Duodenal mucosa (tissue), 2 donors: ENCODE data around the gene GULP1.

ENCODE experiments used
- H3K27ac ChIP-seq: one replicate; pipeline ENCODE4 v1.7.0; 2013; ENCODE audit warnings: low read depth, low read length
- H3K27me3 ChIP-seq, 2 donors: one replicate each; pipeline ENCODE4 v1.7.0; 2013; ENCODE audit warnings: low read length in 2 of 2, control low read depth in 1 of 2; ENCODE audit not compliant: insufficient read depth in 2 of 2, control insufficient read depth in 1 of 2
- H3K36me3 ChIP-seq, 2 donors: one replicate each; pipeline ENCODE4 v1.7.0; 2013; ENCODE audit warnings: low read length in 2 of 2, control low read depth in 1 of 2; ENCODE audit not compliant: insufficient read depth in 2 of 2, control insufficient read depth in 1 of 2
- H3K4me1 ChIP-seq, 2 donors: one replicate each; pipeline ENCODE4 v1.7.0; 2013; ENCODE audit warnings: low read length in 2 of 2, control low read depth in 1 of 2; ENCODE audit not compliant: insufficient read depth in 2 of 2, control insufficient read depth in 1 of 2
- H3K4me3 ChIP-seq, 2 donors: one replicate each; pipeline ENCODE4 v1.7.0; 2013; ENCODE audit warnings: low read length in 2 of 2, low read depth in 1 of 2
- H3K9ac ChIP-seq, 2 donors: one replicate each; pipeline ENCODE4 v1.7.0; 2013; ENCODE audit warnings: low read length in 2 of 2, low read depth in 1 of 2
- H3K9me3 ChIP-seq, 2 donors: one replicate each; pipeline ENCODE4 v1.7.0; 2013; ENCODE audit warnings: low read length in 2 of 2, control low read depth in 1 of 2; ENCODE audit not compliant: control insufficient read depth in 1 of 2

Gene GULP1

DNA sequence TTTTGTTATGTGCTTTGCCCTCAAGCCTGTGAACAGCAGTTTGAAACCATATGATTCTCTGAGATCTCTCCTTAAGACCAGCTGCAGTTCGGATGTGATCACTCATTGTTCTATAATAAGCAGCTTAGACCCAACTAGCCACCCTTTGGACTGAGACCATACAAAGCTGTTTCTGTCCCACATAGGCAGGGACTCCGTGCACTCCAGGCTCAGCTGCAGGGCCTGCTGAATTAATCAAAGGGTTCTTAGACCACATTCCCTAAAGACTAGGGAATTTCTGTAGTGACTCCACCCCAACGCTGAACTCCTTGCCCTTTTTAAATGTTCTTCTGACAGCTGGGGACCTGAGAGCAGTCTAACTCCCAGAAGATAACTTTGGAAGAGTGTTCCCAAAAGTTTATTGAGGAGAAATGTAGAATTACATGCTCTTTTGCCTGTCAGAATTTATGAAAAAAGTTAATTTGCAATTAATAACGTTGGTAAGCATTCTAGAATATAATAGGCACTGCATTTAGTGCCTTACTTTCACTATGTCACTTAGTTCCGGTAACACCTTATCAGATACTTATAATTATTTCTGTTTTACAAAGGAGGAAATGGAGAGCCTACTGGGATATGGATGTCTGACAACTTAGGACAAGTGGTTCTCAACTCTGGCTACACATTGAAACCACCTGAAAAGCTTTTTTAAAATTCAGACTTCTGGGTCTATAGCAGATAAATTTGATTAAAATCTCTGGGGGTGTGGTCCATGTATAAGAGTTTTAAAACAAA lies 42.3 kb downstream of the GULP1 start:
- Histone ChIP-seq H3K4me3 (peak overlapping the region; percentile 34 to 53), H3K4me1 (peaks cover 0 to 14% of the 10 kb centered on the region in 2 donors), H3K9me3 (no peaks in the 10 kb centered on the region), H3K27ac (no peak overlapping the region), H3K9ac (peak overlapping the region in 1 of 2 donors; percentile 30), H3K36me3 (no peaks in the 10 kb centered on the region), H3K27me3 (no peaks in the 10 kb centered on the region)

DNA sequence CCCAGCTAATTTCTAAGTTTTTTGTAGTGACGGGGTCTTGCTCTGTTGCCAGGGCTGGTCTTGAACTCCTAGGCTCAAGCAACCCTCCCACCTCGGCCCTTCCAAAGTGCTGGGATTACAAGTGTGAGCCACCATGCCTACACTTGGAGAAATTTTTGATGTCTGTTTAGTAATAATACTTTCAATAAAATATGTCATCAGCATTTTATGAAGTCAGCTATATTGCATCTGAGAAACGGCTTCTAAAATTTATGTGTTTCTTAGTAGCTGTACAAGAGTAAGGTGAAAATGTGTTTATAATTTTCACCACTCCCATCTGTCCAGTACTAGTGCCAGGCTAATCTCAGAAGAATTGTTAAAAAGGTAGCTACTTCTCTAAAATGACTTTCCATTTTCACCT lies 46.8 kb downstream of the GULP1 start:
- Histone ChIP-seq H3K27me3 (no peaks in the 10 kb centered on the region), H3K36me3 (no peaks in the 10 kb centered on the region), H3K27ac (no peak overlapping the region), H3K4me3 (no peak overlapping the region), H3K9ac (no peak overlapping the region), H3K9me3 (no peaks in the 10 kb centered on the region), H3K4me1 (peaks cover 0 to 12% of the 10 kb centered on the region in 2 donors)

DNA sequence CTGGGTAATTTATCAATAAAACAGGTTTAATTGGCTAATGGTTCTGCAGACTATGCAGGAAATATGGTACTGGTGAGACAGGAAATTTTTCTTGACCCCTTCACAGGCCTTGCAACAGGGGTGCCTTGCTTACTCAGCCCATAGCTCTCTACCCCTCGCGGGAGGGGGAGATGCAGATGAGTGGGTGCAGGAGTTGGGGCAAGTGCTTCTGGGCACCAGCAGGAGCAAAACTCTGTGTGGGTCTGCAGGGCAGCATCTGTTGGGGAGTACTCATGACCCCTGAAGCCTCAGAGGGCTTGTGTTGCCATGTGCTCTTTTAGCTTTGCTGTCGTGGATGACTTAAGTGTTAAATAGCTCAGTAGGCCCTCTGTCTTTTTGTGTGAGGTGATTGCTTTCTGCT lies 48.6 kb downstream of the GULP1 start:
- H3K36me3 ChIP-seq: no peaks in the 10 kb centered on the region
- no peak overlapping the region for H3K9ac ChIP-seq
- no peaks in the 10 kb centered on the region for H3K27me3 ChIP-seq
- H3K4me1 ChIP-seq: no peaks in the 10 kb centered on the region
- H3K9me3 ChIP-seq: no peaks in the 10 kb centered on the region
- H3K27ac ChIP-seq: no peak overlapping the region
- no peak overlapping the region for H3K4me3 ChIP-seq

DNA sequence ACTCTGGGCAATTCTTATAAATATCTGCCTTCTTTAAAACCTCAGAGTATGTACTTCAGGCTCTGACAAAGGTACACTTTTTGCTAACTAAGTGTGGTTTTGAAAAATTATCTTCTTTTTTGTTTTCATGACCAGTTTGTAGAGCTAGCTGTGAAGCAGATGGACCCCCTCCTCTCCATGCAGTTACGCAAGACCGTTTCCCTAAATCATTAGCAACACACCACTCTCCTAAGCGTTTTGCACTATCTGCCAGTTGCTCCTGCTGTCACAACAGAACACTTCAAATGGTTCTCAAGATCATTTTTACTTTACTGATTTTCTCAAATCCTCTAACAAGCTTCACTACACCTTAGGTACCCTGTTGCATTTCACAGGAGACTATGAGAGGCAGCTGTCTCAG lies 53.3 kb downstream of the GULP1 start:
- Histone ChIP-seq H3K4me3 (no peak overlapping the region), H3K27ac (no peak overlapping the region), H3K9ac (no peak overlapping the region), H3K9me3 (no peaks in the 10 kb centered on the region), H3K36me3 (no peaks in the 10 kb centered on the region), H3K27me3 (no peaks in the 10 kb centered on the region), H3K4me1 (peaks cover 0 to 3% of the 10 kb centered on the region in 2 donors)

DNA sequence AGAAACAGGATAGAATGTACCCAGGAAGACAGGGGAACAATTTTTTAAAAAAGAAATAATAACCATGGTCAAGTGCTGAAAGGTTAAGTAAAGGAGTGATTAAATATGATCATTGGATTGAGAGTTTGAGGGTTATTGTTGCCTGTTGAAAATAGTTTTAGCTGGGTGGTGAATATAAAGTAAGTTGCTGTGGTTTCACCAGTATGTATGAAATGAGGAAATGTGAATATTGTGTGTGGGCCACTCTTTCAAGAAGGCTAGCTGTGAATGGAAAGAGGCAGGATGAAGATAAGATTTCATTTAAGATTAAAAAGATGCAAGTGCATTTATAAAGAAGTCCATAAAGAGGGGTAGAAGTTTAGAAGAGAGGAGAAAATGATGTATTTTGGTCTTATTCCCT lies 53.8 kb downstream of the GULP1 start:
- H3K36me3 ChIP-seq: no peaks in the 10 kb centered on the region
- no peak overlapping the region for H3K27ac ChIP-seq
- peaks cover 0 to 3% of the 10 kb centered on the region in 2 donors for H3K4me1 ChIP-seq

DNA sequence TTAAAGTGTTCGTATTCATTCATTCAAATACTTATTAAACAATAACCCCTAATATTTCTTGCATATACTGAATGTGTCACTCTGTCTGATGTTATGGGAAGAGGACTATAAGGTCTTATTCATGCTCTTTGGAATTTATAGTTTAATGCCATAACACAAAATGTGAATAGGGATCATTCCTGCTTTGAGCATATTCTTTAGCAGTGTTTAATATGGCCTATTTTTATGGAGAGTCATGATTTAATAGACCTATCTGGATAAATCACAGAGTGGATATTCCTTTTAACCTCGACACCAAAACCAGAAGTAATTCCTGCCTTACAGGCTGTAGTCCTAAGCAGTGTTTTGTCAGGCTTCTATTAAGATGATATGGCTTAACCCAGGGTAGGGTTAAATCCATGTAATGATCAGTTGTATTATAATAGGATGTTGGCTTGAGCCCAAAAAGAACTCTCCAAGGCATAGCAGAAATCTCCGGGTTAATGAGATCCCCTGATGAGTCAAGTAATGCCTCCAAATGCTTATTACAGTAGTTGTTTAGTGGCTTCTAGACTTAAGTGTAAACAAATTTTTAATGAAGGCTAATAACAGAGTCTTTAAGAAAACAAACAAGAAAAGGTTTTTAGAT lies 54.3 kb downstream of the GULP1 start:
- Histone ChIP-seq H3K9me3 (no peaks in the 10 kb centered on the region), H3K4me3 (no peak overlapping the region), H3K36me3 (no peaks in the 10 kb centered on the region), H3K4me1 (peaks cover 0 to 3% of the 10 kb centered on the region in 2 donors), H3K9ac (no peak overlapping the region), H3K27me3 (no peaks in the 10 kb centered on the region), H3K27ac (no peak overlapping the region)

More for the DNA sequence above, 53.8 kb downstream of the GULP1 start:
- Histone ChIP-seq H3K9ac (no peak overlapping the region), H3K9me3 (no peaks in the 10 kb centered on the region), H3K27me3 (no peaks in the 10 kb centered on the region), H3K4me3 (no peak overlapping the region)

DNA sequence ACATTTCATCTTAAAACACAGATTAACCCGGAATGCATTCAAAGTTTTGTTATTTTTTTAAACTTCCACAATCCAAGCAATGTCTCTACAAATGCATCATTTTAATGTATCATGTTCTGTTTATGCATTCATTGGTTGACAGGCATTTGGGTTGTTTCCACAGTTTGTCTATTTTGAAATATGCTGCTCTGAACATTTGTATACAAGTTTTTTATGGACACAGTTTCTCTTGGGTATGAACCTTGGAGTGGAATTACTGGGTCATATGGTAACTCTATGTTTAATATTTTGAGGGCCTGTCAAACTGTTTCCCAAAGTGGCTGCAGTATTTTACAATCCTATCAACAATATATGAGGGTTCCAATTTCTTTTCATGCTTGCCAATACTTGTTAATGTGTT lies 57.3 kb downstream of the GULP1 start:
- H3K9ac ChIP-seq: no peak overlapping the region
- H3K36me3 ChIP-seq: no peaks in the 10 kb centered on the region
- no peak overlapping the region for H3K4me3 ChIP-seq
- peaks cover 0 to 3% of the 10 kb centered on the region in 2 donors for H3K4me1 ChIP-seq
- H3K27me3 ChIP-seq: no peaks in the 10 kb centered on the region
- no peak overlapping the region for H3K27ac ChIP-seq
- no peaks in the 10 kb centered on the region for H3K9me3 ChIP-seq

DNA sequence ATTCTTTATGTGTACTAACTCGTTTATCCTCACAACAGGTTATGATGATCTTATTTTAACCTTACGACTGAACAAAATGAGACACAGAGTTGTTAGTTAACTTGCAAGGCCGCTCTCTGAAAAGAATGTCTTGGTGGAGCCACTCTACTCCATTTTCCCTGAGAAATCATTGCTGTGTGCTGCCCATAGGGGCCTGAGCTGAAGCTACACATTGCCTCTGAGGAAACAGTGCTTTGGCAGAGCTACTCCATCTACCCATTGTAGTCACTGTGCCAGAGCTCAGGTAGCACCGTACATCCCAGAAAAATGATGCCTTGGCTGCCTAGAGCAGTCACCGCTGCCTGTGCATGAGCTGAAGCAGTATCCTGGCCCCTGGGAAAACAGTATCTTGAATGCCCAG lies 61.6 kb downstream of the GULP1 start:
- Histone ChIP-seq H3K4me1 (peaks cover 0 to 1% of the 10 kb centered on the region in 2 donors), H3K9ac (no peak overlapping the region), H3K27me3 (no peaks in the 10 kb centered on the region), H3K36me3 (no peaks in the 10 kb centered on the region), H3K9me3 (no peaks in the 10 kb centered on the region), H3K27ac (no peak overlapping the region), H3K4me3 (no peak overlapping the region)

DNA sequence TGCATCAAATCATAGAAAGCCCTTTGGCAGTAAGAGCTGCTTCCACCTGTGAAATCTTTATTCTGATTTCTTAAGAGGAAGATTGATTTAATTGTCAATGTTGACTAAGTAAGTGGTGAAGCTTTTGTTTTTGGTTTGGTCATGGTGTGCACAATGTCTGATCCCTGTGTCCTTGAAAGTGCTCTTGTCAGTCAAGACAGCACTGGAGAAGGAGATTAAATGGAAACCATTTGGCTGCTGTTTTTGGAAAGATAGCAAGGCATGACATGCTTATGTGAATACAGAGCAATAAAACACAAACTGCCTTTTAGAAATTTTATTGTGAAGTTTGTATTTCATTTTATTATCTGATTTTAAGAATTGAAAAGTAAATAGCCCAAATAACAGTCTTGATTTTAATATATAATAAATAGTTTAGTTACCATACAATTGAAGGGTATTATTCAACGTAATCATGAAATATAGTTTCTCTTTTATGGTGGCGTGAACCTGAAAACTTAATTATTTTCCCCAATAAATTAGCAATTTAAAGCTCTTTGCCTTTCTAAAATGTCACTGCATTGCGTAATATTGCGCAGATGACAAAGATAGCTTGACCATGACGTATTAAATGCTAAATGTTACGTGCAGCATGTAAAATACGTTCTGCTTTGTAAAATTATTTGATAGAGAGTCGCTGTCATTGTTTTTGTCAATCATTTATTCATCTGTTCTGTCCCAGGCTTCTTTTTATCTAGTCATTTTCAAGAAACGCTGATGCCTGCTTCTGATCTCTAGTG lies 69.0 kb downstream of the GULP1 start:
- Histone ChIP-seq H3K4me1 (no peaks in the 10 kb centered on the region), H3K27me3 (no peaks in the 10 kb centered on the region), H3K9ac (no peak overlapping the region), H3K4me3 (no peak overlapping the region), H3K9me3 (no peaks in the 10 kb centered on the region), H3K36me3 (no peaks in the 10 kb centered on the region), H3K27ac (no peak overlapping the region)

DNA sequence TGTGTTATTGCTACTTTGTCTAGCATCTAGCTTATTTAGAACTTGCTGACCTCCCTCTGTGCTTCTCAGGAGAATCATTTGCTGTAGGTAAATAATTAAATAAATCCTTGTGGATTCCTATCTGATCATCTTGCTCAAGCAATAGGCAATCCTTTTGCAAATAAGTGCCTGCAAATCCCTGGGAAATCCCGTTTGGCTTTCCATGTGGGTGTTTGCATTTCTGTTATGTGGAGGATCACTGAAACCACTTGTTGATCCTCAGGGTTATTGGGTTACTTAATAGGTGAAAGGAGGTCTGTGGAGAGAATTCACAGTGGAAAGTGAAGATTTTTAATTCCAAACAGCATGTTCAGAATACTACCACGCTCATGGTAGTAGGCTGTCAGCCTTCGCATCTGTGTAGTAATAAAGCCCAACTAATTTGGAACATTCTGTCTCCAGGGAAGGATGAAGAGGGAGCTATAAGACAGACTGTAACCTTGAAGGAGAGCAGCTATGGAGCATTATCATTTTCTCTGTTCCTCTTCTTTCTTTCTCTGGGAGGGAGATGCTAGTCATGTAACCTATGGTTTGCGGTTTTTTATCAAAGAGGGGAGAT lies 72.5 kb downstream of the GULP1 start:
- no peaks in the 10 kb centered on the region for H3K27me3 ChIP-seq
- no peaks in the 10 kb centered on the region for H3K9me3 ChIP-seq
- no peaks in the 10 kb centered on the region for H3K4me1 ChIP-seq
- no peak overlapping the region for H3K27ac ChIP-seq
- no peak overlapping the region for H3K4me3 ChIP-seq
- no peak overlapping the region for H3K9ac ChIP-seq
- no peaks in the 10 kb centered on the region for H3K36me3 ChIP-seq
